Measurements from ENCODE around the gene FKBP2.
"Not testable (repeated sequence)": the region's sequence is repeated elsewhere in the genome, so short reads cannot be mapped to it uniquely, and the experiment has no call there.

The FKBP2 gene

GRCh38 chr11:64234647-64235379, 6.1 kb upstream of the FKBP2 start:
- no peak for DNase-seq

- no peak for DNase-seq
These were observed 5.3 kb upstream of the FKBP2 start for GRCh38 chr11:64235437-64236161.

DNA sequence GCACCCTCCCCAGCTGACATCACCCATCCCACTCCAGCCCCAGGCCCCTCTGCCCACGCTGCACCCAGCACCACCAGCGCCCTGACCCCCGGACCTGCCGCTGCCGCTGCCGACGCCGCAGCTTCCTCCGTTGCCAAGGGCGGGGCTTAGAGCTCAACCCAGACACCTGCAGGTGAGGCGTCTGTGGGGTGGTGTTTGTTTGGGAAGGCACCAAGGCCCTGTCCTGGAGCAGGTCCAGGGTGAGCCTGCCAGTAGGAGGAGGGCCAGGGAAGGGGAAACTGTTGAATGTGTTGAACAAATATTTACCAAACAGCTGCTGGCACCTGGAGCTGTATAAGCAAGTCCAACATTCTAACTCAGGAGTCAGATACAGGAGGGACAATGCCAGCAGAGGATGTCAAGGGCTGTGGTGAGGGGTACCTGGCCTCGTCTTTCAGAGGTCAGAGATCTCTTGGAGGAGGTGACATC, 3.4 kb upstream of the FKBP2 start:
- DNase-seq, result no peak

GRCh38 chr11:64238076-64238475, 2.8 kb upstream of the FKBP2 start:
- no peak for DNase-seq

DNA sequence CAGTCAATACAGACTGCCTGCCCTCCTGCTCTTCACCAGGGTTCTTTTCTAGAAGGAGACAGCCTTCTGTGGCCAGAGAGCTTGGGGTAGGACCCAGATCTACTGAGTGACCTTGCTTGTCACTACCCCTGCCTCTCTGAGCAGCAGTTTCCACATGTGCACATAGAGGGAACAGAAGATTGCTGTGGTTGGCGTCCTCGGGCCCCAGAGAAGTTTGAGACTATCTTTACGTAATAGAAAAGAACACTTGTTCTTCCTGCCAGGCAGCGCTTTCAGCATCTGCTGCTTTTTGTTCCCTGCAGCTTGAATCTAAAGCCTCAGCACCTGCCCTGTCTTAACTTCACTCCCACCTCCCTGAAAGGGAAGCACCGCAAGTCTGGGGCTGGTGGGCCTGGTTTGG, 1.9 kb upstream of the FKBP2 start:
- DNase-seq, result no peak

DNA sequence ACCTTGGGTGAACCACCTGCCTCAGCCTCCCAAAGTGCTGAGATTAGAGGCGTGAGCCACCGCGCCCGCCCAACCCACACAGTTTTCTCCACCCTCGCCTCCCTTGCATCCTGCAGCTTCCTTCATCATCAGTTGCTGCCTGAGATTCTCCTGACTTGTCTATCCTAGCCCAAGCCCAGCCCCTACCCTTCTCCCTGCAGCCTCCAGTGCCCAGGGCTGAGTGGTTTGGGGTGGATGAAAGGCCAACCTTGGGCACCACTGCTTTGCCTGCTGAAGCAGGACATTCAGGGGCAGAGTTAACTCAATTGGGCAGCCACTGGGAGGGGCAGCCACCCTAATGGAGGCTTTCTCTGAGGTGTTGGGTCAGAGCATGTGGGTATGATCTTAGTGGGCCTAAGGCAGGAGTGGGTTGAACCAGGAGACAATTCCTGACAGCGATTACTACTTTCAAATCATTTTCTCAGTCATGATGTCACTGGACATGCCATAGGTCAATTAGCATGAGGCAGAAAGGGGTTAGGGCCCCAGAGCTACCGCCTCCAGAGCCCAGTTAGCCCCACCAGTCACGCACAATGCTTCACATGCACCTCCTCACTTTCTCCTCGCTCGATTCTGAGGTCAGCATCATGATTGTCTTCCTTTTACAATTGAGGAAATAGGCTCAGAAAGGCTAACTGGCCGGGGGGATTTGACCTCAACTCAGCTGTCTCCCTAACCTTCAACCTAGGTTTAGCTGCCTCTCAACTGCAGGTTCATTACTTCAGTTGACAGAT, 1.0 kb upstream of the FKBP2 start:
- no peak for DNase-seq

DNA sequence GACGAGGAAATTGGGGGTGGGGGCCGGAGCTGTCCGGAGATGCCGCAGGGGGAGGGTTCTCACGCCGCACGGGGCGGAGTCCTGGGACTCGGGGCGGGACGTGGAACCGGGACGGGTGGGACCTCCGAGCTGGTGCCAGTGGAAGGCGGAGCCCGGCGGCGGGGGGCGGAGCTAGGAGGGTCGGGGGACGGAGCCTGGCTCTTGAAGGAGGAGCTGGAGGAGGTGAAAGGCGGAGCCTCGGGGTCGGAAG, 271 bp downstream of the FKBP2 start:
- peak; percentile 100 for DNase-seq

- peak; percentile 63 for DNase-seq
These were observed 838 bp downstream of the FKBP2 start for GRCh38 chr11:64241491-64242374.

DNA sequence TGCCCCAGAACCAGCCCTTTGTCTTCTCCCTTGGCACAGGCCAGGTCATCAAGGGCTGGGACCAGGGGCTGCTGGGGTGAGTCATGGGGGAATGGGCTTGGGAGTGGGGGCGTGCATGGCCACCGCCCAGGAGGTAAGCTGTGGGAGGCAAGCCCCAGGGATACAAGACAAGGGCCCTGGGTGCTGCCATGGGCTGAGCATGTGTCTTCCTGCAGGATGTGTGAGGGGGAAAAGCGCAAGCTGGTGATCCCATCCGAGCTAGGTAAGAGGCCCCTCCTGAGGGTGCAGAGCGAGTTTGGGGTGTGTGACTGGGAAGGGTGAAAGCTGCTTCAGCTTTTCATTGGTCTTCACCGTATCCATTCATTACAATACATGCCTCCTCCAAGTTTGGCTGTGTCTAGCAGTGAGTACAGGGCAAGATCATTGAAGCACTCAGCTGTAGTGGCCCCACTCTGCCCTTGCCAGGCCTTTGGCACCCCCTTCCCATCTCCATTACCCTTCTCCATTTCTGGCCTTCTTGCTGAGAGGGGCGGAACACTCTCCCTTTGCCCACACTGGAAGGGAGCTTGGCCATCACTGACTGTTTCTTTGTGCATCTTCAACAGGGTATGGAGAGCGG, 2.5 kb downstream of the FKBP2 start:
- DNase-seq, result no peak

DNA sequence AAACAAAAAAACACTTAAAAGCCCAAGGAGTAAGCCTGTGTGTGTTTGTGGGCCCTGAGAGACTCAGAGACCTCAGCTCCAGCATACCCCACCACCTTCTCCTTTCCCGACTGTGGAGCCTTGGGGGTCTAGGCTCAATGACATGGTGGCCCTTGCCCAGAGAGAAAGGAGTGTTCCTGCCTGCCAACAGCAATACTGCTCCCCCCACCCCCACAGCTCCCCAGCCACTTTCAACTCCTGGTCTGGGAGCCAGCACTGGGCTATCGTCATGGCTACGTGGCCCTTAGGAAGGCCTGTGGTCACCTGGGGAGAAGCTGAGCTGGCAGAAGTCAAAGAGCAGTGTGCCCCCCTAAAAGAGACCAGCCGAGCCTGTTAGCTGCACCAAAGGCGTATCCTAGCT, 3.2 kb downstream of the FKBP2 start:
- no peak for DNase-seq

DNA sequence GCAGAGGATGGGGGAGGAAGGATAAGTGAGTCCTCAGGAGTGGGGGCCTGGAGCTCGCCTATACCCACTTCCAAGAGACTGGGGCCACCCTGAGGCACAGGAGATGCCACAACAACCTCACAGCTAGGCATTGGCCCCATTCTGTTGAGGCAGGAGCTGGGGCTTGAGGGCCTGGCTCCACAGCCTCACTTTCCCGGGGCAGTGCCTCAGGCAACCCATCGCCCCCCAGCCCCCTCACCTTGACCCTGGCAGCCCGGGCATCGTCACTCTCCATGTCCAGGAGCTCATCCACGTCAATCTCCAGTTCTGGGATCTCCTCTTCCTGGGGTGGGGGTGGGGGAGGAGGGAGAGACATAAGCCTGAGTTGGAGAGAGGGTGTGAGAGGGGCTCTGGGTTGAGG, 4.1 kb downstream of the FKBP2 start:
- no peak for DNase-seq

DNA sequence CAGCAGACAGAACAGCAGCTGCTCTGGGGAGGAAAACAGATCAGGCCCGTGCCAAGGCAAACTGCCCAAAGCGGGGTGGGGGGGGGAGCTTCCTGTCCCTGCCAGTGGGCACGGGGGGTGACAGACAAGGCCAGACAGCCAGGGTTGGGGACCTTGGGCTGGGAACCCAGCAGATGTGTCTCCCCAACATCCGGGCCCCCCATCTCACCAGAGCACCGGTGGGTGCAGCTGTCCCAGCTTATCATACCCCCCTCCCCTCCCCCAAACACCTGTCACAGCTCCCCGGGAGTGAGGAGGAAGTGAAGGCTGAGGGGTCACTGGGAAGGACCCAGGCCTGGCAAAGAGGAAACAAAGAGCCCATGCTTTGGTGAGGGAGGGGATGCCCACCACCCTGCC, 4.5 kb downstream of the FKBP2 start:
- DNase-seq, result no peak

DNA sequence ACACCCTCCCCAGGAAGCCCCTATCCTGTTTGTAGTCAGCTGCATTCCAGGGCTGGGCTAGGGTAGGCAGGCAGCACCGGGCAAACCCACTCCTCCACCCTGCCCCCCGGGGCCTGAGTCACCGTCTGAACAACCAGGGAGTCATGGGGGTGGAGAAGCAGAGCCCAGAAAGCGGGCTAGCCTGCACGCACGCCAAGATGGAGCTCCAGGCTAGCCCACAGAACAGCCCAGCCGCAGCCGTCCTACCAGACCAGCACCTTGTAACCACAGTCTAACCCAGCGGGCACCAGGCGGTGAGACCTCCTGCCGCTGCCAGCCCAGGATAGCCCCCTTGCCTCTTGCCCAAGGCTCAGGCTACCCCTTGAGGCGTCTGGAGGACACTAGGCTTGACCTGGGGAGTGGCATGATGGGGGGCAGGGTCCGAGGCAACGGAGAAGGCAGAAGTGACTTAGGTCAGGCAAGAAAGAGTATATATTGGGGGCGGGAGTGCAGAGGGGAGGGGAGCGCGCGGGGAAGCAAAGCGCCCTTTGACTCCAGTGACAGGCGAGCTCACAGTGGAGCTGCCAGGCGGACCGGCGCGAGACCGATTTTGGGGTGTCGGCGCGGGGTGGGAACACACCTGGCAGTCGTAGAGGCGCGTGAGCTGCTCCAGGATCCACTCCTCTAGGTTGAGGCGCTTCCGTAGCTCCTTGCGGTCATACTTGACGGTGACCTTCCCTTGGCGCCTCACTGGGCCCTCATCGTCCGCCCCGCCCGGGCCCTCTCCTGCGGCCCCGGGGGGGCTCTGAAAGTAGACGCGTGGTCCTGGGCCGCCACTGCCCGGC, 5.1 kb downstream of the FKBP2 start:
- peak; percentile 71 for DNase-seq

GRCh38 chr11:64246621-64246870, 5.7 kb downstream of the FKBP2 start:
- not testable (repeated sequence) for DNase-seq

DNA sequence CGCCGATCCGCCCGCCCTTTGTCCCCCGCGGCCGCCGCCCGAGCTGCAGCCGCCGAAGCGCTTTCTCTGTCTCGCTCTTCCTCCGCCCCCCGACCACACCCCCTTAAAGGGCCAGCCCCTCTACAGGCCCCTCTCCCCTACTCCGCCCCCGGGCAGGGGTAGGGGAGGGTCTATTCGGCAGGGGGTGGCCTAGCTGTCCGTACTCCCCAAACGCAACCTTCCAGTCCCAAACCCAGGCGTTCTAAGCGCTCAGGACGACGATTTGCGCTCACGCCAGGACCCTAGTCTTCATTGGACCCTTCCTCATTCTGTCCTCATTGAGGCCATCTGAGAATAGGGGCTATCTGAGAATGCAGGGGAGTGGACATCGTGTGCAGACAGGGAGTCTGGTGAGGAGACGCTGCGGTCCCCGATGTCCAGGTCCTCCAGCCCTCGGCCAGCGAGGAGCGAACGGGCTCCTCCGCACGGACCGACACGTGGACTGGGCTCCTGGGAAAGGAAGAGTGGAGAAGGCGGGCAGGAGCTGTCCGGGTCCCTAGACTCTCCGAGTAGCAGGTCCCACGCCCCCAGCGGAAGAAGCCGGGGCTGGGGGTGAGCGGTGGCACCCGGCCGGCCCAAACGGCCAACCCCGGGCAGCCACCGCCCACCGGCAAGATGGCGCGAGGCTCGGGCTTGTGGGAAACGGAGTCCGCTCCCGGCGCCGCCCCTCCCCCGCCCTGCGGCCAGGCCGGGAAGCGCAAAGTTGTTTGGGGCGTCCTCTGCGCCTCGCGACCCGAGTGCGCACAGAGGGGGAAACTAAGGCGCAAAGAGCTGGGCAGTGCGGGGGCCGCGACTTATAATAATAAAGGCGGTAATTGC, 6.2 kb downstream of the FKBP2 start, which contains the start of gene PPP1R14B:
PPP1R14B (minus strand) TSS at position 73 of the 858 bp plus-strand sequence. CDS start 270 bp downstream, outside the sequence.
- DNase-seq, result peak; percentile 94

GRCh38 chr11:64247729-64248531, 7.0 kb downstream of the FKBP2 start:
- DNase-seq, result peak; percentile 39

- no peak for DNase-seq
These were observed 7.7 kb downstream of the FKBP2 start for GRCh38 chr11:64248578-64248977.

DNA sequence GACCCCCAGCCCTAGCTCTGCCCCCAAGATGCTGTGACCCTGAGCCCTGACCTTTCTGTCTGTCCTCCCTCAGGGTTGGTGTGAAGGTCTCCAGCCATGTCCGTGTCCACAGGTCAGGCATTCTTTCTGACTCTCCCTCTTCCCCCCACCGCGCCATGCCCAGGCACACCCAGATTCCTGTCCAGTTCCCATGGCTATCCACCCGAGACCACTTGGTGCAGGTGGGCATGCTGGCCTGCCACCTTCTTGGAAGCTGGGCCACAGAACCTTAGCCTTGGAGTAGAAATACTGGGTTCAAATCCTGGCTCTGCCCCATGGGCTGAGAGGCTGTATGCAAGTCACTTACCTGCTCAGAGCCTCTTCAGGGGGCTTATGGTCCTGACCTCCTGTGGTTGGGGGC, 8.1 kb downstream of the FKBP2 start:
- no peak for DNase-seq

- peak; percentile 19 for DNase-seq
These were observed 8.9 kb downstream of the FKBP2 start for GRCh38 chr11:64249563-64250414.
